Fibroblast of the aortic adventitia (primary cell): ENCODE data around the gene TIGIT. TPM values are rescaled to one million over a fixed set of nuclear protein-coding genes. Genes with fewer than 3 reads are reported as not detected.

Experiments used
- DNase-seq: peaks from one replicate; pipeline ENCODE4 v3.0.0-alpha.2; 2010; ENCODE audit warnings: low read depth
- H3K4me3 ChIP-seq: 2 replicates; pipeline ENCODE4 v1.5.1; 2011; ENCODE audit warnings: low read depth, mild to moderate bottlenecking, control low read depth, low read length, moderate library complexity
- CTCF ChIP-seq: IDR thresholded peaks from 2 replicates; pipeline ENCODE4 v1.5.1; 2011; ENCODE audit warnings: mild to moderate bottlenecking, low read length, control low read depth, inconsistent platforms; ENCODE audit not compliant: insufficient read depth
- total RNA-seq: library from RNA; depleted of rRNA; stranded (reverse); fragments of >200 nt; gene quantifications from 2 replicates; pipeline ENCODE4 v1.2.3, GENCODE V29; 2012; ENCODE audit warnings: low replicate concordance

The TIGIT gene
- total RNA-seq, 1 donor = 0.18 TPM

GRCh38 chr3:114308377-114308776 is 14.5 kb downstream of the TIGIT start:
- H3K4me3 ChIP-seq = no peak overlapping the region
- no peak for DNase-seq
- TF ChIP-seq CTCF = no peak

GRCh38 chr3:114308830-114309229 is 15.0 kb downstream of the TIGIT start:
- DNase-seq = no peak
- no peak overlapping the region for H3K4me3 ChIP-seq
- no peak for TF ChIP-seq CTCF

- TF ChIP-seq CTCF = no peak
- no peak overlapping the region for H3K4me3 ChIP-seq
- DNase-seq = no peak
These were observed 16.9 kb downstream of the TIGIT start for GRCh38 chr3:114310695-114311094.

GRCh38 chr3:114313426-114313825 is 19.6 kb downstream of the TIGIT start:
- H3K4me3 ChIP-seq = no peak overlapping the region
- no peak for DNase-seq
- no peak for TF ChIP-seq CTCF

- DNase-seq = no peak
- TF ChIP-seq CTCF = no peak
- no peak overlapping the region for H3K4me3 ChIP-seq
These were observed 20.5 kb downstream of the TIGIT start for GRCh38 chr3:114314282-114314681.

GRCh38 chr3:114318295-114318694 is 24.5 kb downstream of the TIGIT start:
- no peak for DNase-seq

More at GRCh38 chr3:114318295-114318694, 24.5 kb downstream of the TIGIT start:
- no peak for TF ChIP-seq CTCF
- H3K4me3 ChIP-seq = no peak overlapping the region
